Transverse colon (tissue), 4 donors: ENCODE data around the gene PNMA1. TPM values are rescaled to one million over a fixed set of nuclear protein-coding genes. Genes with fewer than 3 reads are reported as not detected.

Experiments
- DNase-seq: peaks from one replicate; pipeline ENCODE4 v3.0.0-alpha.2; 2019
- H3K27ac ChIP-seq, 4 donors: fragments of 200-600 bp; sonication (generic); 2 replicates each; pipeline ENCODE4 v1.5.1; 2016 to 2018; ENCODE audit warnings: inconsistent platforms in 4 of 4
- H3K27me3 ChIP-seq: fragments of 200-600 bp; sonication (generic); 2 replicates; pipeline ENCODE4 v1.5.1; 2017; ENCODE audit warnings: inconsistent platforms
- H3K36me3 ChIP-seq, 4 donors: fragments of 200-600 bp; sonication (generic); 2 replicates each; pipeline ENCODE4 v1.5.1; 2017 to 2019; ENCODE audit warnings: inconsistent platforms in 4 of 4
- H3K4me1 ChIP-seq, 4 donors: fragments of 200-600 bp; sonication (generic); 2 replicates each; pipeline ENCODE4 v1.5.1; 2017 to 2020; ENCODE audit warnings: inconsistent platforms in 4 of 4
- H3K4me3 ChIP-seq, 4 donors: fragments of 200-600 bp; sonication (generic); 1 replicate in 1 of 4; 2 replicates in 3 of 4; pipeline versions ENCODE4 v1.5.1 to v1.6.1; 2017 to 2019; ENCODE audit warnings: inconsistent platforms in 4 of 4
- H3K9me3 ChIP-seq, 2 donors: fragments of 200-600 bp; sonication (generic); 2 replicates each; pipeline ENCODE4 v1.5.1; 2017 to 2019; ENCODE audit warnings: inconsistent platforms in 2 of 2
- EP300 ChIP-seq: sonication (generic); formaldehyde crosslinking; IDR thresholded peaks from one replicate; pipeline ENCODE4 v1.6.1; 2017; ENCODE audit warnings: antibody characterized with exemption, low read depth
- POLR2A ChIP-seq: fragments of 450-650 bp; IDR thresholded peaks from one replicate; pipeline ENCODE4 v1.6.1; 2016; ENCODE audit warnings: antibody characterized with exemption, mild to moderate bottlenecking, moderate library complexity
- POLR2AphosphoS5 ChIP-seq, 3 donors: sonication (generic); formaldehyde crosslinking; IDR thresholded peaks; one replicate each; pipeline ENCODE4 v1.6.1; 2016; ENCODE audit warnings: antibody characterized with exemption in 3 of 3
- WGBS, 2 donors: methylation state at CpG; one replicate each; pipeline ENCODE4 v1.1.5; 2018; ENCODE audit warnings: low coverage in 1 of 2; 5-methylcytosine and 5-hydroxymethylcytosine counted together
- in situ Hi-C, 4 donors: fragments of 200-750 bp; cut with MboI; loops; one replicate each; pipeline versions ENCODE4 v1.15.0 to v1.15.1; 2017; ENCODE audit warnings: low sequenced_read_pairs in 3 of 4, low pct_ligation_motif_present in 1 of 4, low pct_unique_long_range_greater_than_20kb in 1 of 4
- intact Hi-C: fragments of 100-400 bp; cut with DNase I; formaldehyde crosslinking; loops from one replicate; pipeline ENCODE4 v1.15.1; 2023; ENCODE audit warnings: low total_unique reads
- total RNA-seq, 4 donors: library from RNA; depleted of rRNA; stranded (reverse); fragments of >200 nt; gene quantifications; one replicate each; pipeline ENCODE4 v1.1.0, GENCODE V29; 2016
- TF ChIP-seq, protein P1 (sequence below), 5 experiments: fragments of 200-600 bp in 3 of 5; fragments of 450-650 bp in 2 of 5; sonication (generic) in 3 of 5; IDR thresholded peaks; 1 replicate in 2 of 5; 2 replicates in 3 of 5; pipeline ENCODE4 v1.5.1; 2016 to 2017; ENCODE audit warnings: antibody characterized with exemption in 5 of 5, inconsistent platforms in 3 of 5, mild to moderate bottlenecking in 2 of 5, moderate library complexity in 1 of 5

PNMA1 gene
- total RNA-seq, 4 donors from 2014 or later = 12.7 to 22.1 (median 12.7) TPM

- WGBS, 2 donors = 55% methylated on average over 7 of the region's 7 CpGs
- DNase-seq = no peak
- Histone ChIP-seq H3K36me3 (peaks cover 0 to 10% (median under 1%) of the 10 kb centered on the region in 4 donors), H3K27me3 (no peaks in the 10 kb centered on the region), H3K9me3 (no peaks in the 10 kb centered on the region), H3K4me1 (peaks cover 6 to 38% (median 19%) of the 10 kb centered on the region in 4 donors), H3K27ac (peak overlapping the region; percentile 91 to 98 (median 97)), H3K4me3 (peak overlapping the region in 3 of 4 donors; percentile 81 to 88 (median 86))
- in situ Hi-C loops = no loop called here
- TF ChIP-seq POLR2AphosphoS5 (IDR thresholded peaks at IDR 0.05) = no peak
- no peak for TF ChIP-seq POLR2A
- no peak for TF ChIP-seq EP300
- TF ChIP-seq, protein P1, sequence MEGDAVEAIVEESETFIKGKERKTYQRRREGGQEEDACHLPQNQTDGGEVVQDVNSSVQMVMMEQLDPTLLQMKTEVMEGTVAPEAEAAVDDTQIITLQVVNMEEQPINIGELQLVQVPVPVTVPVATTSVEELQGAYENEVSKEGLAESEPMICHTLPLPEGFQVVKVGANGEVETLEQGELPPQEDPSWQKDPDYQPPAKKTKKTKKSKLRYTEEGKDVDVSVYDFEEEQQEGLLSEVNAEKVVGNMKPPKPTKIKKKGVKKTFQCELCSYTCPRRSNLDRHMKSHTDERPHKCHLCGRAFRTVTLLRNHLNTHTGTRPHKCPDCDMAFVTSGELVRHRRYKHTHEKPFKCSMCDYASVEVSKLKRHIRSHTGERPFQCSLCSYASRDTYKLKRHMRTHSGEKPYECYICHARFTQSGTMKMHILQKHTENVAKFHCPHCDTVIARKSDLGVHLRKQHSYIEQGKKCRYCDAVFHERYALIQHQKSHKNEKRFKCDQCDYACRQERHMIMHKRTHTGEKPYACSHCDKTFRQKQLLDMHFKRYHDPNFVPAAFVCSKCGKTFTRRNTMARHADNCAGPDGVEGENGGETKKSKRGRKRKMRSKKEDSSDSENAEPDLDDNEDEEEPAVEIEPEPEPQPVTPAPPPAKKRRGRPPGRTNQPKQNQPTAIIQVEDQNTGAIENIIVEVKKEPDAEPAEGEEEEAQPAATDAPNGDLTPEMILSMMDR (IDR thresholded peaks at IDR 0.05) = no peak
- intact Hi-C loops = no loop called here
Observed at GRCh38 chr14:73714656-73715081, 485 bp upstream of the PNMA1 start.

GRCh38 chr14:73713206-73713802, 880 bp downstream of the PNMA1 start:
- peaks cover 6 to 33% (median 14%) of the 10 kb centered on the region in 4 donors for H3K4me1 ChIP-seq
- in situ Hi-C loops (no loop called here), intact Hi-C loops (no loop called here)
- peaks cover 0 to under 1% (median 0%) of the 10 kb centered on the region in 4 donors for H3K36me3 ChIP-seq
- no peaks in the 10 kb centered on the region for H3K27me3 ChIP-seq
- 28 to 37% methylated on average over 10 to 21 of the region's 21 CpGs for WGBS, 2 donors
- no peak for DNase-seq
- TF ChIP-seq EP300 (no peak), POLR2AphosphoS5 (IDR thresholded peaks at IDR 0.05) (no peak), POLR2A (no peak)
- TF ChIP-seq, protein P1 (IDR thresholded peaks at IDR 0.05) = no peak
- H3K27ac ChIP-seq = peak overlapping the region; percentile 91 to 98 (median 97)
- peak overlapping the region; percentile 81 to 93 (median 87) for H3K4me3 ChIP-seq
- no peaks in the 10 kb centered on the region for H3K9me3 ChIP-seq

- peaks cover 6 to 26% (median 11%) of the 10 kb centered on the region in 4 donors for H3K4me1 ChIP-seq
- no peaks in the 10 kb centered on the region for H3K36me3 ChIP-seq
- in situ Hi-C loops = no loop called here
- no peaks in the 10 kb centered on the region for H3K9me3 ChIP-seq
- H3K27me3 ChIP-seq = no peaks in the 10 kb centered on the region
- peak overlapping the region; percentile 81 to 93 (median 87) for H3K4me3 ChIP-seq
- no peak for DNase-seq
- peak overlapping the region; percentile 91 to 98 (median 97) for H3K27ac ChIP-seq
- WGBS, 2 donors = 63% methylated on average over 20 of the region's 20 CpGs; no CpG with 5 or more reads in 1 of the 2 donors
- intact Hi-C loops = no loop called here
- TF ChIP-seq, protein P1 (IDR thresholded peaks at IDR 0.05) = no peak
- TF ChIP-seq POLR2AphosphoS5 (IDR thresholded peaks at IDR 0.05) (no peak), EP300 (no peak), POLR2A (no peak)
Observed at GRCh38 chr14:73712540-73713180, 1.5 kb downstream of the PNMA1 start.

- intact Hi-C loops = no loop called here
- DNase-seq = no peak
- Histone ChIP-seq H3K4me1 (peaks cover 5 to 22% (median 7%) of the 10 kb centered on the region in 4 donors), H3K27me3 (no peaks in the 10 kb centered on the region), H3K9me3 (no peaks in the 10 kb centered on the region), H3K27ac (peak overlapping the region; percentile 91 to 98 (median 97)), H3K4me3 (peak overlapping the region; percentile 81 to 93 (median 87)), H3K36me3 (no peaks in the 10 kb centered on the region)
- in situ Hi-C loops = no loop called here
- no peak for TF ChIP-seq EP300
- TF ChIP-seq, protein P1 (IDR thresholded peaks at IDR 0.05) = no peak
- TF ChIP-seq POLR2AphosphoS5 (IDR thresholded peaks at IDR 0.05) = no peak
- WGBS, 2 donors = 46 to 59% methylated on average over 5 to 11 of the region's 11 CpGs
Observed at GRCh38 chr14:73712071-73712506, 2.1 kb downstream of the PNMA1 start.
